ENCODE data around the gene FAM53B.

FAM53B gene

DNA sequence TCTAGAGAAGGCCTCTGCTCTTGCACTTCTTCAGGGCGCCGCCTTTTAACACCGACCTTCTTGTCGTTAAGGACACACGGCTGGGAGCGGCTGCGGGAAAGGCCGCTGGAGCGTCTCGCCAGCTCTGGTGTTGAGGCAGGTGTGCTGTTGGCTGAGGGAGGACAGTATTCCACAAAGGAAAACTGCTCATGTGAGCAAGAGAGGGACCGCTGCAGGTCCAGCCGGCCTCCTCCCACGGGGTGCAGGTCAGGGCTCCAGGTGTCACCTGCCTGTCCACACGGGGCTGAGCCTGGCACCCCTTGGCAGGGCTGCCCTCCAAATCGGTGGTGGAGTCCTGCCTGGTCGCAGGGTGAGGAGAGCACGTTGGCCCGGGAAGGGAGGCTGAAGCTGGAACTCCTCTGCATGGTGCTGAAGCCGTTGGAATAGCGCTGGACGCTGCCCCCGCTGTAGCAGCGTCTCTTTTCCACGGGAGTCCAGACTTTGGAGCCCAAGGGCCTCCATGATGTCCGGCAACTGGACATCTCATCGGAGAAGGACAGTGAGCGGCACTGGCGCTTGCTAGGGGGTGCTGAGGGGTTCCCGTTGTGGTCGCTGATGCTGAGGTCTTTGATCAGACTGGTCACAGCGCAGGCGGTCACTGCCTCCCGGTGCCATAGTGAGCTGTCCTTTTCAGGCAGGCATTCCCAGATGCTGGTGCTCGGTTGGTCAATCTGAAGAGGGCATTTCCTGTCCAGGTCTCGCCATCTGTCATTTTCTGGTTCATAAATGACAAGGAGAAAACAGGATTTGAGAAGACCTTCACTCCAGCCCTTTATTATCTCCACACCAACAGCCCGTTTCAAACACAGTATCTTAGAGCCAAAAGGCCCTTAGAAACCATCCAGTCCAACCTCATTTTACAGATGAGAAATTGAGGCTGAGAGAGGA is 62.3 kb downstream of the FAM53B start:
- DNase-seq (ENCODE audit: low read depth in 3 of 3, low spot score in 1 of 3): no peak

DNA sequence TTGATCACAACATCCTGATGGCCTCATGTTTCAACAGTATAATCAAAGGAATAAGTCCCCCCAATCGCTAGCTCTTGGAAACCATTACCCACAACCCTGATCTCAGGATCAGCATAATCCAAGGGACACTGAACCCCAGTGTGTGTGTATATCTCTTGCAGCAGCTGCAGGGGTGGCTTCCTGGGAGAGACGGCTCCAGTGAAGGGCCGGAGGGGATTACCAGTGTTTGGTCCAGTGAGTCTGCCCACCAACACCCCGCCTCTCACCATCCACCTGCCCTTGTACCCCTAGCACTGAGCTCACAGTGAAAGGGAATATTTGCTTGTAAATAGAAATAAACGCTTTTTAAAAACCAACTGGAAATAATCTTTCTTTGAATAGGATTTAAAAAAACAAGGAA is 63.1 kb downstream of the FAM53B start:
- no peak for DNase-seq (ENCODE audit: low read depth in 3 of 3, low spot score in 1 of 3)

DNA sequence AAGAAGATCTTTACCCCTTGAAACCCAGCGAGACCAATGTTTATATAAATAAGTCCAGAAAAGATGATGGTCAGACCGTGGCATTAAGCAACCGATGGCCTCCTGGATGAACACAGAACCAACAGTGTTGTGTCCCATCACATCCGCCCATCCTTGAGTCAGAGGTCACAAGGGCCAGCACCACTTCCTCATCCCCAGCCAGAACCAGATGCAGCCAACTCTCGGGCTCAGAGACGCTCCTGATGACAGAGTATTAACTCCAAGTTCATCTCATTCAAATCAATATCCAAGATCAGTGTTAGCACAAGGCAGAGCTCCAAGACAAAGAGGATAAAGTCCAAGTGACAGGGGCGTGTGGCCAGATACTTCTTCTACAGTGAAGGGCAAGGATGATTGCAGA is 63.5 kb downstream of the FAM53B start:
- DNase-seq (ENCODE audit: low read depth in 3 of 3, low spot score in 1 of 3): no peak

DNA sequence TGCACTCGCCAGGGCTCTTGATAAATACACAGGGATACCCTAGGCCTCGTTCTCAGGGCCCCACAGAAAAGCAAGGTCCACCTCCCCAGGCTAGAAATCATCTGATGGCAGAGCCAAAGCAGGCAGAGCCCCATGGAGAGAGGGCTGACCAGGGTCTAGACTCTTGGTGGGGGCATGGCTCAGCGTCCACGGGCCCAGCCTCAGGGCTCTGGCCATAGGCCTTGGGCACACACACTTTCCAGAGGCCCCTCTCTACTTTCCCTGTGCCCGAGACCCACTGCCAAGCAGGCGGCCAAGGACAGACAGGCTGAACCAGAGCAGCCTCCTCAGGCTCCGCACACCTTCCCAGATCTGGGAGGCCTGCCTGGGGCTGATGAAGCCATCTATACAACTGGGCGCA is 64.8 kb downstream of the FAM53B start:
- DNase-seq (ENCODE audit: low read depth in 3 of 3, low spot score in 1 of 3): no peak

DNA sequence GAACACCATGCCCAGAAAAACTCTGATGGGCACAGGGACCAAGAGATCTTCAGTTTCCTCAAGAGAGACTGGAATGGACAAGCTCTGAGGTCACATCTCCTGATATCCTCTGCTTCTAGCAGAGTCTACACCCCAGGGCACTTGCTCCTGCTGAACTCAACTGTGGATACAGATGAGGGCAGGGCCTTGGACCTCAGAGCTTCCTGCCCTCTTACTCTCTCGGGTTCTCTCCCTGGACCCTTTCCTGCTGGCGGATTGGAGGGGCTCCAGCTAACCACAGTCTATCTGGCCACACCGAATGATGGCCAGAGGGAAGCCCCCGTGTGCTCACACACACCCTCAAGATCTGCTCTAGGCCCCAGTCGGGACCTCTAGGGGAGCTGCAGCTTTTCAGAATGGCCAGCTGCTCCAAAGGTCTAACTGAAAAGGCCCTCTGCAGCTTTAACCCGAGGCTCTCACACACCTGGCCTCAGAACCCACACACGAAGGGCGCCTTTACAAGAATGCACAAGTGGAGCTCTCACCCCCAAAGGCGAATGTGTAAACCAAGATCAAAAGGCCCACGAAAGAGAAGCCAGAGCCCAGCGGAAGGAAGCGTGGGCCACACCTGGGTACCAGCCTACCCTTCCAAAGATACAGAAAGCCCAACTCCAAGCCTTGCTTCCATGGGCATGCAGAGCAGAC is 65.5 kb downstream of the FAM53B start:
- DNase-seq (ENCODE audit: low read depth in 3 of 3, low spot score in 1 of 3): no peak

DNA sequence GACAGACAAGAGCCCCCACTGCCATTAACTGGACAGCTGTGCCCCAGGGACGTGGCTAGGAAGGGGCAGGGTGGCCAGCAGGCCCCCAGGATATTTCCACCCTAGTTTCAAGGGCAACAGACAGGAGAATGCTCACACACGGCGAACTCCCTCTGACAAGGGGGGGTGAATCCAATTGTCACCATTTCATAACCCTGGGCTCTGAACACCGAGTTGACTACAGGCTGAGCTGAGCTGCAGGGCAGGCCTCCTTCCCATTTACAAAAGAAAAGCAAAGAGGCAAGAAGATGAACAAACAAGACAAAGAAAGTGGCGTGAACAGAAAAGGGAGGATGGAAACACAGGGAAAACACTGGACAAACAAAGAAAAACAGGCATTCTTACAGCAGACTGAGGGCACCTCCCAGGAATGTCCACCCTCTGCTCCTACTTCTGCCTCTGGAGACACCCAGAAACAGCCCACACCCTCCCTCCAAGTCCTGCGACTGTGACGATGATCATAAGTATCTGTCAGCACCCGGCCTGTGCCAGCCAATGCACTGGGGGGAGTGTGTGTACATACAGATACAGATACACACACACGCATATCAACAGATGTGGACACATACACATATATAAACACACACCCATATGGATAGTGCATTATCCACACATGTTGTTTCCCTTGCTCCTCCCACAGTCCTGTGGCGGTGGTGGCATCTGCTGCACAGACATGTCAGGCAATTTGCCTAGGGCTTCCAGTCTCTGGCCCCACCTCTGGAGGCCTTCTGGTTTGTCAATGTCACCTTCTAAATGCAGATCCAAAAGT is 66.2 kb downstream of the FAM53B start:
- DNase-seq (ENCODE audit: low read depth in 3 of 3, low spot score in 1 of 3): no peak

DNA sequence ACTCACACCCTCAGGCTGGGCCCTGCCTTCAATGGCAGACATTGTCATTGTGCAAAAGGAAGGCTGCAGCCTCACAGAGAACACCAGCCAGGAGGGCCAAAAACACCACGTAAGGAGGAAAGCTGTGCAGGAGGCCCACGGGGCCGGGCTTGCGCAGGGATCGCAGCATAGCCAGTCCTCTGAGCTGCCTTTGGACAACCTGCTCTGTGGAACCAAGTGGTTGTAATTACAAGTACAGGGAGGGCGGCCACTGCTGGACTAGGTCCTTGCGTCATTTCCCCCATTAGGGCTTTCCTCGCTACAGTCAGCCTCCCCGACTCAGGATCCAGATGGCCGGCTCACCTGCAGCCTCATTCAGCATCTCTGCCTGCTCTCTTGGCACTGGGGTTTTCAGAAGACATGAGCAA is 66.9 kb downstream of the FAM53B start:
- DNase-seq (ENCODE audit: low read depth in 3 of 3, low spot score in 1 of 3): no peak

DNA sequence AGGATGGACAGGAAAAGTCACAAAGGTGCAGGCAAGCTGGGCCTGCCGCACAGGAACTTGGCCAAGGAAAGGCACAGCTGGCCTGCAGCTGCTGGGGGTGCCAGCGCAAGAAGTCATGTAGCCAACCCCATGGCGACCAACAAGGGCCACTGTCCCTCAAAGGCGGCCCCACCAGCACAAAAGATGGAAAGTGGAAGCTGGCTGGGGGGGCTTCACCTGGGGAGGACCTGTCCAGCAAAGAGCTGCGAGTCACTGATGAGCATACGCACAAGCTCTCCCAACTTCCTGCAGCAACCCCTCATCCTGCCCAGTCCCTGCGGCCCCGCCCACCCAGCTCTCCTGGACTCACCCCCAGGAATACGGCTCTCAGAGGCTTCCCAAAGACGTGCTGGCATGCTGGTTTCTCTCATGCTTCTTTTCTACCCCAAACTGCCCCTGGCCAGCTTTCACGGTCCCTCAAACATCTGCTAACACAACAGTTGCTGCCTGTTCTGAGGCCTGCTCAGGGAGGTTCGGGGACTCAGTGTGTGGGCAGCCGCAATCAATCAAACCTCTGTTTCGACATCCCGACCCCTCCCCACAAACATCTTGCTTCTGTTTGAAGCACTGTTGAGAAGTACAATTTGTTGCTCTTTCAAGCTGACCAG is 67.6 kb downstream of the FAM53B start:
- no peak for DNase-seq (ENCODE audit: low read depth in 3 of 3, low spot score in 1 of 3)

DNA sequence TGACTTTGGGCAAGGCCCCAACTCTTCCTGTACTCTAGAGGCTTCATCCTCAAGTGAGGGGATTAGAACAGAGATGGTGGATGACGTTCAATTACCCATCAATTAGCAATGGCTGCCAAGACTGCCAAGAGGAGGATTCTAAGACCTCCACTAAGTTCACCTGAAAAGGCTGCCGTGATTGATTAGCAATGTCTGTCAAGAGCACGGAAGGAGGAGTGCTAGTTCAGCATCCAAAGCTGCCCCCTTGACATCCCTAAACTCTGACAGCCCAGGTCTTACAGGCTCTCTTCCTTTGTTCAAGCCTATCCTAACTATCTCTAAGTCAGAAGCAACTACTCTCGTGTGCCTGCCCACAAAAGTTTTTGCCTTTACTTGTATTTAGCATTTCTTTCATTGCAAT is 68.4 kb downstream of the FAM53B start:
- DNase-seq (ENCODE audit: low read depth in 3 of 3, low spot score in 1 of 3): no peak

DNA sequence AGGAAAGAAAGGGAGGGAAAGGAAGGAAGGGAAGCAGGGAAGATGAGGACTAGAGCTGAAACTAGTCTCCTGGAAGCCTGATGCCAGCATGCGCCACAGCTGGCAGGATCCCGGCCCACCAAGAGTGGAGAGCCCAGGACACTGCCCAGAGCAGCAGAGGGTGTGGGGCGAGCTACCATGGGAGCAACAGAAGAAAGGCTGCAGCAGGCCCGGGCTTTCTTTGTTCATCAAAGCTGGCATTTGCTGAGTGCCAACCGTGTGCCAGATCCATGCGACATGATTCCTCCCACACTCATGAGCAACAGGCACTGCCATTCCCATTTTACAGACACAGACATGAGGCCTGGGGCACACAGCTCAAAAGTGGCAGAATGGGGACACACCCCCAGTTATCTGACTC is 68.9 kb downstream of the FAM53B start:
- DNase-seq (ENCODE audit: low read depth in 3 of 3, low spot score in 1 of 3): no peak

DNA sequence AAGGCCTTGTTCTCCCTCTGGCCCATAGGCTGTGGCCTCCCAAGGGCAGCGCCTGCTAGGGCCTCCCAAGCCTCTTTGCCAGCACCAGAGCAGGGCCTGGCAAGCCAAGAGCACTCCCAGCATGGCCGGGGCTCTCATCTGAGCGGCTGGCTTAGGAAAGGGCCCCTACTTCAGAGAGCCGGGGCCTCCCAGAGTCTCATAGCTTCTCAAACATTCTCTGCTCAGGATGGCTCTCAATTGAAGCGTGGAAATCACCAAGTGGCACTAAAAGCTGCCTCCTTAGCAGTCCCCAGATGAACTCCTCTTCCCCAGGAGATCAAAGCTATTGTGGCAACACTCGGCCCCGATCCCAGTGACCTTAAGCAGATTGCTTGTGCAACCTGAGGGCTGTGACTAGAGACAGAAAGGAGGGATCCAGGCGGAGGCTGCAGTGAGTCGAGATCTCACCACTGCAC is 69.4 kb downstream of the FAM53B start:
- no peak for DNase-seq (ENCODE audit: low read depth in 3 of 3, low spot score in 1 of 3)

DNA sequence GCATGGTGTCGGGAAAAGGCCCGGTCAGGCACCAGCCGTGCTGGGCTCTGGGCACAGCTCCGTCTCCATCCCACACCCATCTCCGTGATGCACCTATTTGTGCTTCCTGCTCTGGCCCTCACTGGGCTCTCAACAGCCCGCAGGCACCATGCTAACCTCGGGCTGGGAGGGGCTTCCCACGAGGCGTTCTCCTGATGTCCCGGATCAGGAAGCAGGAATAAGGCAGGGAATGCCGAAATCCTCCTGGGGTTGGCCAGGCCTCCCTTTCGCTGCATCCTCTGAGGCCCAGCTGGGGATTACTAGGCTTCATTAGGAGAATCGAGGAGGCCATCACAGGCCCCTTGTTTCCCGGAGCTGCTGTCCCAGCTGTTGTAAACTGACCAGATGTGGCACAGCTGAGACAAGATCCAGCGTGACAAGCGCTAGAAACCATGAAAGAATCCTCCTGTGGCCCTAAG is 72.0 kb downstream of the FAM53B start:
- no peak for DNase-seq (ENCODE audit: low read depth in 3 of 3, low spot score in 1 of 3)

DNA sequence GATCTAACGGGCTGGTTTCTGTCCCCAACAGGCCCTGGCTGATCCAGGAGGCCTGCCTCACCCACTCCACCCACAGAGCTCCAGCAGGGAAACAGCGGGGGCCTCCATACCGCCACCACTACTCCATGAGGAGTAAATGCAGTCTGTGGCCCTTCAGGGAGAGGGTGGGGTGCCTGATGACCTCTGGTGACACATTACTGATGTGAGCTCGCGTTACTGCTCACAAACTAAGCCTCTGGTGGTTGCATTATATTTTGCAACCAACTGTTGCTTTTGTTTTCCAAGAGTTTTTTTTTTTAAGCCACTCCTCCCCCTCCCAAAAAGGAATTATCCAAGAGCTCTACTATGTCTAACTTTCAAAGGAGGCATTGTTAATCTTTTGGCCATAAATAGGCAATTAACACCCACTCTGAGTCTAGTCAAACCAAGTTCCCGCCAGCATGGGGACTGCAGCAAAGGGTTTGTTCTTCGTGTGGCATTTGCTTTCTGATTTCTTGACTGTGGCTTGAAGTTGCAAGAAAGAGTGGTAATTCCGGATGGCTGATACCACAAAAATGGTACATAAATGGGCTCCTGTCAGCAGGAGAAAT is 72.6 kb downstream of the FAM53B start:
- no peak for DNase-seq (ENCODE audit: low read depth in 3 of 3, low spot score in 1 of 3)

DNA sequence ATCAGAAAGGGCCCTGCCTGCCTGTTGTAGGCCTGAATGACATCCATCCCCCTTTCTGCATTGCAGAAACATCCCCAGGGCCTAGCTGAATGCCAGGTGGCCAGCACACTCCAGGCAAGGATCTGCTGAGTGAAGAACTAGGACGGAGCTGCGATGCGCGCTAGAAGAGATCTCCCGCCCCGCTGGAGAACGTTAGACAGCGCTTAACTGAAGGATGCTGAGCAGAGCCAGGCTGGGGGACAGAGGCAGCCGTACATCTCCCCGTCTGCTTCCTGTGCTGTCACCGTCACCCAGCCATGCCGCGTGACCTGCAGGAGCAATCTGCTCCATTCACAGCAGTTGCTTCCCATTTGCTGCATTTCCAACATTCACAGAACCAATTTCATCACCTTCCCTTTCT is 73.3 kb downstream of the FAM53B start:
- DNase-seq (ENCODE audit: low read depth in 3 of 3, low spot score in 1 of 3): no peak

DNA sequence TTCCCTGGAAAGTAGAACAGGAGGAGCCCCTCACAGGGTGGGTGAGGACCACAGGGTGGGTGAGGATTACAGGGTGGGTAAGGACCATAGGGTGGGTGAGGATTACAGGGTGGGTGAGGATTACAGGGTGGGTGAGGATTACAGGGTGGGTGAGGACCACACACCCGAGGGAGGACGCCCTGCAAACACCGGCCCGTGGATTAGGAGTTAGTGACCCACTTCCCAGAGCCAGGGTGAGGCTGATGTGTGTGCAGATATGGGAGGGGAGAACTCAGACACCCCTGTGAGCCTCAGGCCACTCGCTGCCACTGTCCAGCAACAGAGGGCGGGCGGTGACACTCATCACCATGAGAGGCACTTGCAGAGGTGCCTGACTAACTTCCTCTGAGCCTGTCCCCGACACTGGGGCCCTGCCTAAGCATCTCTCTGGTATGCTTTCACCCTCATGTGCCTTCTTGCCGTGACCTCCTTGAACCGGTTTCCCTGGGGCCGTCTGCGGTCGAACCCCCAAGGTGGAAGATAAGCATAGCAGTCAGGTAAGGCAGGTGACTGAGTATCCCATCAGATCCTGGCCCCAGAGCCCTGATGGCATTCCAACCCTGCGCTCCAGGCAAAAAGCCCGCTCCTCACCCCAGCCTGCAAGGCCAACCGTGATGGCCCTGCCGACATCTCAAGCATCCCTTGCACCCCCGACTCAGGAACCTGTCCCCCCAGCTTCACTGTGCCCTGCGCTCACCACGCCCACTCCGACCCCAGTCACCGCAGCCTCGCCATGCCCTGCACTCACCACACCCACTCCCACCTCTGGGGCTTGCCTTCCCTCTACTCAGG is 74.1 kb downstream of the FAM53B start:
- no peak for DNase-seq (ENCODE audit: low read depth in 3 of 3, low spot score in 1 of 3)

DNA sequence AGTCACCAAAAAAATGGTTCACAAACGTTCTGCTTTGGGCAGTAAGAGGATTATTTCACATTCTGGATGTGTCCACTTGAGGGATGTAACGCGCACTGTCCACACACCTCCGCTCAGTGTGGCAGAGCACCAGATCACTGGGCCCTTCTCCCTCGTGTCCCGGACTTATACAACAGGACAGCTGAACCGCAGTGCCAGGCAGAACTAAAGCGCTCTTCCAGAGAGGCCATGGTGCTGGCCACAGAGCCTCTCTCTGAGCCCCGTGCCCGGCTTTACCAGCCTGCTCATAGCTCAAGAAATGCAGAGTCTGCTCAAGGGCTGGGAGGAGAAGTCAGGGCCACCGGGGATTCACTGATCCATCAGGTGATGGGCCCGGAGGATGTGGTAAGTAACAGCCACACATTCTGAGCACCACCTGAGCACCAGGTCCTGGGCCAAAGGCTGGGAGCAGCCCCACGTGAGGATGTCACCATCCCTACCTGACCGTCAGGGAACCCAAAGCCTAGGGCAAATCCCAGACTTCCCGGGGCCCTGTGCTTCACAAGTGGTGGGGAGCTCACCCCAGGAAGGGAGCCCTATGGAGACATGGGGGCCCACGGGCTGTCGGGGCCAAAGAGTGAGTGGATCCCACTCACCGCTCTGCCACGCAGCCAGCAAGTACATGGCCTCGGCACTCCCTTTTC is 74.9 kb downstream of the FAM53B start:
- no peak for DNase-seq (ENCODE audit: low read depth in 3 of 3, low spot score in 1 of 3)

DNA sequence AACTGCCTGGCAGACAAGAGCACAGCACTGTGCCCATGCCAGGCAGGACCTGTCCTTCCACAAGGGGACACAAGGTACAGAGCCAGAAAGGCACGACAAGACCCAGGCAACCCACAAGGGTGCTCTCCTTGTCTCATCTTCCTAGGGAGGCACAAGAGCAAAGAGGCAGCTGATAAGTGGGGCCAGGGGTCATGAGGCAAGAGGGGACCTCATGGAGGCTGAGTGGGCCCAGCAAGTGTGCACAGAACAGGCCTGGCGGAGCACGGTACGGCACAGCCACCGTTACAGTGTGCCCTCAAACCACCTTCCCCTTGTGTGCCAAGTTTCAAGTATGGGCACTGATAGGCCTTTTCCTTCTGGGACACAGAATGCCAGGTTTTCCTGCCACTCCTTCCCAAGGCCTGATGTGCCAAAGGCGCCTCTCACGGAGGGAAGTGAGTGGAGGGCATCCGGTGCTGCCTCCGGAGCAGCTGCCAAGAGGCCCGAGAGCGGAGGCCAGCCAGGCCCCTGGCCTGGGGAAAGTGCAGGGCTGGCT is 75.6 kb downstream of the FAM53B start:
- DNase-seq (ENCODE audit: low read depth in 3 of 3, low spot score in 1 of 3): no peak

DNA sequence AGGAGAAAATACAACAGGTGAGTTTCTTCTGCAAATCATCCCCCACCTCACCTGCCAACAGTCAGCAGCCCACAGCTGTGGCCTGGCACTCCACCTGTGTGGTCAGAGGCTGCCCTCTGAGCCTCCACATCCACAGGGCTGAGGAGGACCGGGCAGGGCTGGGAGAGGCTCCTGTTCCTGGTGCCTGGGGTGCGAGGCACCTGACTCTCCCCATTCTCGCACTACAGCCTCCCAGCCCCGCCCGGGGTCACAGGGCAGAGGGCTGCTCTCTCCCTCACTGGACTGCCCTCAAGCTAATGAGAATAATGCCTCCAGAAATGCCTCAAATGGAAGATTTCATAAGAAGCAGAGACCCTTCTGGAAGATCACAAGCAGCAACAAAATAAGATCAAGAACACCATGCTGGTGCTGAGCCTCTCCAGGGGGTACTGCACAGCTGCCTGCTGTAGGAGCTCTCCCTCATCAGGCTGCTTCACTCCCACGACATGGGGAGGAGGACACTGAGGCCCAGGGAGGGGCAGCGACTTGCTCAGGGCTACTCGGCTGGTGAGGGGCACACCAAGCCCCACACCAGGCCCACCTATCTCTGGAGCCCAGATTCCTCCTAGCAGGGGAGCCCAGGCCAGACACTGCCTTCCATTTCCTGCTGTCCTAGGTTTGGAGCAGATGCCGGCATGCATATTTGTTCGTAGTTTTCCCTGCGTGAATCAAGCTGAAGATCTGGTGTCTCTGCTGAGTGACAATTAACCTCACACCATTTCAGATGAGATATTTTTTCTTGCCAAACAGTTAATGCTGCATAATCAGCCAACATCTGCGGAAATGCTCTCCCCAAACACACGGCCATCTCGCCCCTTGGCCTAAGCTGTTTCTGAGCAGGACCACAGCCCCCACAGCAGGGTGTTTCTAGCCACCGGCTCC is 76.5 kb downstream of the FAM53B start:
- no peak for DNase-seq (ENCODE audit: low read depth in 3 of 3, low spot score in 1 of 3)

All from stimulated activated CD4-positive, alpha-beta T cell treated with anti-CD3 and anti-CD28 coated beads, TNF-alpha, amount 100 ng/mL, for 1 hour (primary cell).